ENCODE results near the gene CLEC20A.

GRCh38 chr1:178537382-178538090 is 40.8 kb upstream of the CLEC20A start:
- TF ChIP-seq CTCF (IDR thresholded peaks at IDR 0.05) (no peak), POLR2A (IDR thresholded peaks at IDR 0.05) (no peak)
